ENCODE data around the gene RNASEL.

DNA sequence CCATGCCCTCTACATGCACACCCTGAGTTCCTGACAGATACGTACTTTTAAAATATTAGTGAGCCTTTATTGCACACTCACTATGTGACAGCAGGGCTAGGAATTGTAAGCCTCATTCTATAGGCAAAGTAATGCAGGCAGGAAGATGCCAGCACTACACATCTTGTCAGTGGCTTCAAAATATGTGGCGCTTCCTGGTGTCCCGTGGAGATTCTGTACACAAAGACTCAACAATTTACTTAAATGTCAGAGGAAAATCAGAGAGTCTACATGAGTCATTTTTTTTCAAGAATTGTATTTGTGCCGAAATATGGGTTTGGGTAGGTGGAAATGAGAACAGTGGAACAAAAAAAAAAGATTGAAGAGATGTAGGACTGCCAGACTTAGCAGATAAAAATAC lies 27.6 kb downstream of the RNASEL start:
- TF ChIP-seq, protein P1, sequence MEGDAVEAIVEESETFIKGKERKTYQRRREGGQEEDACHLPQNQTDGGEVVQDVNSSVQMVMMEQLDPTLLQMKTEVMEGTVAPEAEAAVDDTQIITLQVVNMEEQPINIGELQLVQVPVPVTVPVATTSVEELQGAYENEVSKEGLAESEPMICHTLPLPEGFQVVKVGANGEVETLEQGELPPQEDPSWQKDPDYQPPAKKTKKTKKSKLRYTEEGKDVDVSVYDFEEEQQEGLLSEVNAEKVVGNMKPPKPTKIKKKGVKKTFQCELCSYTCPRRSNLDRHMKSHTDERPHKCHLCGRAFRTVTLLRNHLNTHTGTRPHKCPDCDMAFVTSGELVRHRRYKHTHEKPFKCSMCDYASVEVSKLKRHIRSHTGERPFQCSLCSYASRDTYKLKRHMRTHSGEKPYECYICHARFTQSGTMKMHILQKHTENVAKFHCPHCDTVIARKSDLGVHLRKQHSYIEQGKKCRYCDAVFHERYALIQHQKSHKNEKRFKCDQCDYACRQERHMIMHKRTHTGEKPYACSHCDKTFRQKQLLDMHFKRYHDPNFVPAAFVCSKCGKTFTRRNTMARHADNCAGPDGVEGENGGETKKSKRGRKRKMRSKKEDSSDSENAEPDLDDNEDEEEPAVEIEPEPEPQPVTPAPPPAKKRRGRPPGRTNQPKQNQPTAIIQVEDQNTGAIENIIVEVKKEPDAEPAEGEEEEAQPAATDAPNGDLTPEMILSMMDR (IDR thresholded peaks at IDR 0.05) = no peak
- TF ChIP-seq POLR2A (IDR thresholded peaks at IDR 0.05) = no peak
